GM18526 (cell line): ENCODE results near the gene NECTIN4.
A peak's percentile ranks its signal among the peaks of the same experiment; 100 is the strongest.

Source experiments
- POLR2A ChIP-seq: IDR thresholded peaks from 3 replicates; pipeline ENCODE4 v1.6.1; 2011; ENCODE audit not compliant: insufficient read length; ENCODE audit errors: extremely low read depth

Gene NECTIN4

DNA sequence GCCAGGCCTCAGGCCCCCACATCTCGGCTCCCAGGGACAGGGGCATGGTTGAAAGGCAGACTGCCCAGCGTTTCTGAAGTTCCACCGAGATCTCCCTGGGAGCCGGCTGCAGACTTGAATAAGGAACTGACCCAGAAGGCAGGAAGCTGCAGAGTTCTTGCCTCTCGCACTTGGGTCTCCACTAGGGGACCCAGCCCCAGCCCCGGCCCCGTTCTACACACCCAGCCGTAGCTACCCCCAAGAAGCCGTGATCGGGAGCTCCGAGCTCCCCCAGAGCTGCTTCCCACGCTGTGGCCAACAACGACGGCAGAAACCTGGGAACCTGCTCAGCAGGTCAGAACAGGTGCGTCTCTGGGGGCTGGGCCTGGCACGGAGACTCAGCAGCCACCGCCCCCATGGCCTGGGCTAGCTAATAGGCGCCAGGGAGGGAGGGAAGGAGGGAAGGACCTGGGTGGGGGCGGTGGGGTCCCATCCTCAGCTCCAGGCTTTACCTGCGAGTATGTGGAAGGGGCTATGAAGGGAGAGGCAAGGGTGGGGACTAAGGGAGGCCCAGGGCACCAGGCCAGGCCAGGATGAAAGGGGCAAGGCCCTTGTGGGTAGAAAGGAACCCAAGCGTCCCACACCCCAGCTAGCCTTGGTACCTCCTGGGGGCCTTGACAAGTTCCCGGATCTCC, at the start of gene NECTIN4:
Gene NECTIN4 (minus strand): TSS at position 308 of the 674 bp plus-strand sequence. CDS start 262 bp downstream, at position 46.
- no peak for TF ChIP-seq POLR2A

- TF ChIP-seq POLR2A = no peak
Measured at GRCh38 chr1:161138431-161138830, 49.1 kb upstream of the NECTIN4 start.

DNA sequence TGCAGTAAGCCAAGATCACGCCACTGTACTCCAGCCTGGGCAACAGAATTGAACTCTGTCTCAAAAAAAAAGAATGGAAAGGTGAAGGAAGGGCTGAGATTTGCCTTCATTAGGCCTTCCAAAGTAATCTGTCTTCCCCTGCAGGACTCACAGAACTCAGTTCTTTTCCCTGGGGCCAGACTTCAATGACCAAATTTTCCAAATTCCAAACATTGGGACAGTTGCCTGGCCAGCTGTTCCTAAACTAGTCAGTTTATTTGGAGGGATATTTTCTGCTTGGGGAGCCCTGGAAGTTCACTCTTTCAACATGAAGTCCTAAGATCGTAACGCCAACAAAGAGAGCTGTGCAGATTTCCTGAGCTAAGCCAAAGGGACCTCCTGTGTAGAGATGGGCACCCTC, 48.5 kb upstream of the NECTIN4 start:
- no peak for TF ChIP-seq POLR2A

DNA sequence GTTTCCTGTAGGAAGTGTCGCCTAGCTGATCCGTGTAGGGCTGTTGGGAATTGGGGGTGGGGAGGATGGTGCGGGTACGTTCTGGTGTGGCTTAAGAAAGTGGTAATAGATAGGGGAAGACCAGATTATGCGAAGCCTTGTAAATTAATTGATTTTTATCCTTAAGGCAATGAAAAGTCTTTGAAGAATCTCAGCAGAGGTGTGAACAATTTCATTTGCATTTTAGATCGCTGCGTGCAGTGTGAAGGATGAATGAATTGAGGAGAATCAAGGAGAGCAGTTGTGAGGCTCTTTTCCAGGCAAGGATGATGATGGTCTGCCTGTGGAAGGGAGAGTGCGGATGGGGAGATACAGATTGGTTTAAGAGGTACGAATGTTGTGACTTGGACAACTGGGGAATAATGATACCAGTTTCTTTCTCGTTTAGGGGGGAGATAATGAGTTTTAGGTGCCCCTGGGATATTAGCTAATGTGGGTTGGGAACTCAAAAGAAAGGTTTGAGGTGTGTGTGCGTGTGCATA, 43.9 kb upstream of the NECTIN4 start:
- no peak for TF ChIP-seq POLR2A

DNA sequence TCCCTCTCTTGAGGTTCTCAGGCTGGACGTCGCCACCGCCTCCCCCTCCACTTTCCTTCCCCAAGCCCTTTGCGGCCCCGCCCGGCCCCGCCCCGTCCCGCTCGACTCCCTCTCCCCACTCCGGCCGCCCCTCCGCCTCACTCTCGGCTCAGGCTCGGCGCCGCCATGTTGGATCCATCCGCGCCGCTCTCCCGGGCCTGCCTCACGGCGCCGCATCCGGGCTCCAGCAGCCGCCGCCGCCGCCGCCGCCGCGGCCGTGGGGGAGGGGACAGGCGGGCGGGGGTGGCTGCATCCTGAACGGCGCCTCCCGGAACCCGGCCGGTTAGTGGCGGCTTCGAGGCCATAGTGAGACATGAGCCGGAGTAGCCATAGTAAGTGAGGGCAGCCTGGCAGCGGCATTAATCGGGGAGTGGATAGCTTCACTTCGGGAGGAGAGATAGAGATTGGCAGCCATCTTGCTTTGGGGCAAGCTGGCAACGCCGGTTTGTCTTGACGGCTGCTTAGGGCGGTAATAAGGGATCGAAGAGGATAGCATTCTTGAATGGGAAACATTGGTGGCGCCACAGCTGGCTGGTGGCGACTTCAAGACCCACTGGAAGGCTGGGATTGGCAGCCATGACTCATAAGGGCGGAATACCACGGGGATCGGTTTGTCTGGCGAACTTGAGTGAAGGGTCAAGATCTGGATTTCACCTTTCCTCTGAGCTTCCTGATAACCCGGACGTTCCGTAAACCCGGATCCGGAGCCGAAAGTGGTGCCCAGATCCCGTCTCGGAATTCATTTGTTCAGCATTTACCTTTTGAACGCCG, 43.3 kb upstream of the NECTIN4 start, which contains the start of gene DEDD:
Gene DEDD (minus strand): TSS at position 258 of the 810 bp plus-strand sequence. CDS start 8,205 bp downstream, outside the sequence.
- TF ChIP-seq POLR2A = peak; percentile 44

DNA sequence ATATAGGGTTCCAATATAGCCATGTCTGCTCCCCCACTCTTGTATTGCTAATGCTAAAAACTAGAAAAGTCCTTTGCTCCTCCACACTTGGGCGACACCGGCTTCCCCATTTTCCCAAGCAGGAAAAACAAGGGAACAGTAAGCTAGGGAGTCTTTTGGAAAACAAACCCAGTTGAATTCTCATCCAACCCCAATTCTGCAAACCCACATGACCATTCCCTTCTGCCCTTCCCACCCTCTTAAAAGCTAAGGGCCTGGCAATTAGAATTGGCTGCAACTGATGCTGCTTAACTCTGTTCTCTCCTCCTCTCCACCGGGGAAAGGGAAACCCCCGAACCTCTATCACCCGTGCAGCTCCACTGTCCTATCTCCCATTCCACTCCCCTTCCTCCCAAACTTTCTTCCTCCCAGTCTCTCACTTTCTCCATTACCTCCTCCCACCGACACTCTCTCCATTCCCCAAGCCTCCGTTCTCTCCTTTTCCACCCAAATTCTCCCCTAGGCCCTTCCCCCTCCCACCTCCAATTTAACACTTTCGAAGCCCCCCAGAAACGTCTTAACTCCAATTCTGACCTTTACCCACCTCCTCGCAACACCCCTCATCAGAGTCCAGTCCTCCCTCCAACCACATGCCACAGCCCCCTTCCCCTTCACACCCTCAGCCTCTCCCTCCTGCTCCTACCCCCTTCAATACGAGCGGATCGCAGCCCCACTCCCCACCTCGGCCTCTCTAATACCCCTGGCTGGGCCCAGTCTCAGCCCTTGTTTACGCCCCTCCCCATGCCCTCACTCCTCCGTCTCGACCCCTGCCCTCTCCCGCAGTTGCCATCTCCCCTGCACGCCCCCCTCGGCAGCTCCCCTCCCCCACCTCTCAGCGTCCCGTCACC, 42.4 kb upstream of the NECTIN4 start:
- no peak for TF ChIP-seq POLR2A

GRCh38 chr1:161130266-161130665, 40.9 kb upstream of the NECTIN4 start:
- TF ChIP-seq POLR2A = no peak

GRCh38 chr1:161128591-161129420, 39.4 kb upstream of the NECTIN4 start:
- TF ChIP-seq POLR2A = no peak

- TF ChIP-seq POLR2A = no peak
Measured at GRCh38 chr1:161127649-161128048, 38.3 kb upstream of the NECTIN4 start.

- TF ChIP-seq POLR2A = no peak
Measured at GRCh38 chr1:161122967-161123366, 33.6 kb upstream of the NECTIN4 start.

GRCh38 chr1:161121834-161122233, 32.5 kb upstream of the NECTIN4 start:
- no peak for TF ChIP-seq POLR2A

DNA sequence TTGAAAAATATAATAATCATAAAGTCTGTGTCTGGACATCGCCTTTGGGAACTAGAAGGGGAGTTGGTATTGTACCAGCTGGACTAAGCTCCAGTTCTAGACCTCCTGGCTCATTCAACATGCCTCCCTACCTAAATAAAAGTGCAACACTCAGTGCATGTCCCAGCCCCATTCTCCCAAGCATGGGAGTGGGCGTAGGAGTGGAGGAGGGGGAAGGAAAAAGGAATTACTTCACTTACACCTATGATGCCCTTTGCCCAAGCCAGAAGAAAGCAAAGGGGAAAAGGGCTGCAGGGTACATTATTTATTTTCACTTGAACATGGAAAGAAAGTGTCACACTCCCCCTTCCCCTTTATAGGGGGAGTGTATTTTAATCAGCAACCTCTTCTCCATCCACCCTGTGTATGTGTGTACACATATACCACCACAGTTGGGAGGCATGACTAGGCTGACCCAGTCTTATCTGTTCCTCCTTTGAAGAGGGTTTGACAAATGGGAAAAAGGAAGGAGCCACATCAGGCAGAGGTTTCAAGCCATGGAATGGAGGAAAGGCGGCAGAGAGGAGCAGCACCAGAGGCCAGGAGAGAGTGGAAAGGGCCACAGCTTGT, 31.8 kb upstream of the NECTIN4 start:
- no peak for TF ChIP-seq POLR2A

GRCh38 chr1:161119092-161119903, 29.9 kb upstream of the NECTIN4 start:
- no peak for TF ChIP-seq POLR2A
